A673 (cell line): ENCODE measurements around the gene ZBTB16. TPM values are rescaled to one million over a fixed set of nuclear protein-coding genes. Genes with fewer than 3 reads are reported as not detected.

Experiments
- BruUV-seq: library from RNA; stranded (reverse); fragments of 400-500 nt; replicated peaks from 2 replicates; lab custom pipeline; 2021; lab: Mats Ljungman, UMichigan
- CTCF ChIA-PET: fragments of 300-600 bp; sonication (Branson Sonifier 250); formaldehyde crosslinking; loops from one replicate; lab custom pipeline; 2022; ENCODE audit warnings: antibody characterized with exemption; lab: Charles Lee
- POLR2A ChIA-PET: fragments of 300-600 bp; sonication (Branson Sonifier 250); formaldehyde crosslinking; loops from one replicate; lab custom pipeline; 2022; ENCODE audit warnings: antibody characterized with exemption; ENCODE audit not compliant: low non-redundant PET; lab: Charles Lee
- DNase-seq: peaks from one replicate; pipeline ENCODE4 v3.0.0-alpha.2; 2015; ENCODE audit warnings: low spot score
- H3K27ac ChIP-seq: fragments of 200-600 bp; sonication (generic); 2 replicates; pipeline ENCODE4 v1.5.1; 2016; ENCODE audit warnings: mixed run types, low read depth, mild to moderate bottlenecking, mixed read lengths, antibody characterized with exemption, low read length; ENCODE audit not compliant: poor library complexity, severe bottlenecking
- H3K27me3 ChIP-seq: fragments of 200-600 bp; sonication (generic); replicated peaks from 2 replicates; pipeline ENCODE4 v1.6.1; 2017; ENCODE audit warnings: mixed run types, low read depth, mild to moderate bottlenecking, mixed read lengths, antibody characterized with exemption, low read length; ENCODE audit not compliant: insufficient read depth, poor library complexity
- H3K36me3 ChIP-seq: fragments of 200-600 bp; sonication (generic); 2 replicates; pipeline ENCODE4 v1.6.1; 2016; ENCODE audit warnings: mixed run types, mild to moderate bottlenecking, mixed read lengths, antibody characterized with exemption, low read length; ENCODE audit not compliant: insufficient read depth, poor library complexity, severe bottlenecking
- H3K4me1 ChIP-seq: fragments of 200-600 bp; sonication (generic); 2 replicates; pipeline ENCODE4 v1.6.1; 2017; ENCODE audit warnings: mixed run types, mild to moderate bottlenecking, mixed read lengths, antibody characterized with exemption, low read length; ENCODE audit not compliant: insufficient read depth, poor library complexity, severe bottlenecking
- H3K4me3 ChIP-seq: fragments of 200-600 bp; sonication (generic); 2 replicates; pipeline ENCODE4 v1.5.1; 2016; ENCODE audit warnings: low read depth, mixed run types, mild to moderate bottlenecking, mixed read lengths, low read length; ENCODE audit not compliant: poor library complexity, severe bottlenecking
- H3K9me3 ChIP-seq: fragments of 200-600 bp; sonication (generic); 2 replicates; pipeline ENCODE4 v1.6.1; 2016; ENCODE audit warnings: mixed run types, low read depth, mild to moderate bottlenecking, mixed read lengths, antibody characterized with exemption, low read length; ENCODE audit not compliant: poor library complexity, severe bottlenecking
- EZH2 ChIP-seq: fragments of 200-600 bp; sonication (generic); IDR thresholded peaks from 2 replicates; pipeline ENCODE4 v1.6.1; 2017; ENCODE audit warnings: borderline replicate concordance, low read depth, mild to moderate bottlenecking, mixed read lengths, antibody characterized with exemption, low read length; ENCODE audit not compliant: poor library complexity, severe bottlenecking
- intact Hi-C: fragments of 100-400 bp; cut with micrococcal nuclease; formaldehyde crosslinking; loops from one replicate; pipeline ENCODE4 v1.10.0; 2022; ENCODE audit not compliant: unreplicated experiment
- total RNA-seq: library from RNA; stranded (reverse); gene quantifications from 2 replicates; pipeline ENCODE4 v1.2.3, GENCODE V29; 2021
- TF ChIP-seq, protein P1 (sequence below): fragments of 300-800, 200-600 bp; sonication (generic); conservative IDR thresholded peaks from 2 replicates; pipeline ENCODE4 v1.5.1; 2017; ENCODE audit warnings: low read depth, mild to moderate bottlenecking, antibody characterized with exemption, low read length, moderate library complexity, mixed read lengths

Gene ZBTB16
- total RNA-seq, 1 experiment from 2014 or later, result 12.0 TPM

DNA sequence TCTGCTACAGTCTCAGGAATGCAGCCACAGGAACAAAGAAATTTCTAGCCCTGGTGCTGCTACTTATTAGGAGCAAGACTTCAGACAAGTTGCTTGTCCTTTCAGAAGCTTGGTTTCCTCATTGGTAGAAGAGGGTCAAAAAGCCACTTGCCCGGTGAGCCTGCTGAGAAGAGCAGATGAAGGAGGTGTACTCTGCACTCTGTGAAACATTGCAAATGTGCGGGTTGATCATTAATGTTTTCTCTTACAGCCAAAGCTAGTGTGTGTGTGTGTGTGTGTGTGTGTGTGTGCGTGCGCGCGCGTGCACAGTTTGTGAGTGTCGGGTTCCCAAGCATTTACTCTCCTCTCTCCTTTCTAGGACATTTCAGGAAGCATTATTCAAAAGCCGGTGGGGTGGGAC is 150.4 kb downstream of the ZBTB16 start:
- H3K4me3 ChIP-seq, result no peak overlapping the region
- H3K4me1 ChIP-seq, result no peaks in the 10 kb centered on the region
- no peak for TF ChIP-seq EZH2
- TF ChIP-seq, protein P1, sequence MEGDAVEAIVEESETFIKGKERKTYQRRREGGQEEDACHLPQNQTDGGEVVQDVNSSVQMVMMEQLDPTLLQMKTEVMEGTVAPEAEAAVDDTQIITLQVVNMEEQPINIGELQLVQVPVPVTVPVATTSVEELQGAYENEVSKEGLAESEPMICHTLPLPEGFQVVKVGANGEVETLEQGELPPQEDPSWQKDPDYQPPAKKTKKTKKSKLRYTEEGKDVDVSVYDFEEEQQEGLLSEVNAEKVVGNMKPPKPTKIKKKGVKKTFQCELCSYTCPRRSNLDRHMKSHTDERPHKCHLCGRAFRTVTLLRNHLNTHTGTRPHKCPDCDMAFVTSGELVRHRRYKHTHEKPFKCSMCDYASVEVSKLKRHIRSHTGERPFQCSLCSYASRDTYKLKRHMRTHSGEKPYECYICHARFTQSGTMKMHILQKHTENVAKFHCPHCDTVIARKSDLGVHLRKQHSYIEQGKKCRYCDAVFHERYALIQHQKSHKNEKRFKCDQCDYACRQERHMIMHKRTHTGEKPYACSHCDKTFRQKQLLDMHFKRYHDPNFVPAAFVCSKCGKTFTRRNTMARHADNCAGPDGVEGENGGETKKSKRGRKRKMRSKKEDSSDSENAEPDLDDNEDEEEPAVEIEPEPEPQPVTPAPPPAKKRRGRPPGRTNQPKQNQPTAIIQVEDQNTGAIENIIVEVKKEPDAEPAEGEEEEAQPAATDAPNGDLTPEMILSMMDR, result no peak
- no peaks in the 10 kb centered on the region for H3K9me3 ChIP-seq
- BruUV-seq, result no TSS peak
- H3K27me3 ChIP-seq, result no peaks in the 10 kb centered on the region
- H3K36me3 ChIP-seq, result no peaks in the 10 kb centered on the region
- ChIA-PET POLR2A (no interaction called here), CTCF (no interaction called here)
- DNase-seq, result no peak
- intact Hi-C loops, result no loop called here
- no peak overlapping the region for H3K27ac ChIP-seq

DNA sequence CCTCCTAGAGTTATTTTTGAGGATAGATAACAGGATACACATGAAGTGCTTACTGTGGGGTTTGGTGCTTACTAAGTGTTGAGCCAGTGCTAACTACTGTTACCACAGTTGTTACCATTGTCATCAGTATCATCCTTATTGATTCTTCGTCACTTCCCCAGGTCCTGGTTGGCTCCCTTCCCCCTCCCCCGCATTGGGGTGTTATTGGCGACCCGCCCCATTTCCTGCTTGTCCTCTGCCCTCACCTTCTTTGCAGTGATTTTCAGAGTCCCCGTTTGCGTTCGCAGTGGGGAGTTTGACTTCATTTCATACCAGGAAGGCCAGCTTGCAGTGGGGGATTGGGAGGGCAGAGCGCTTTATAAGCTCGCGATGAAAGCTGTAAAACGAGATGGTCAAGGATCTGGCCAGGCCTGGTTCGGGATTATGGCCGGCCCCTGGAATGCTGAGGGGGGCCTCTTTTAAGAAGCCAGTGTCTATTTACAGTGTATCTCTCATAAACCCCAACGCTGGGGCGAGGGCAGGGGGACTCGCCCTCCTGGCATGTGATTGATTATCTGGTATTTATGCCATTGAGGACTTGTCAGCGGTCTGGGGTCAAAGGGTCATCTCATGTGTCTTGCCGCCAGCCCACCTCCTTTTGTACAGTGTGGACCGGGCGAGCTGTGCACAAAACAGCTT is 152.1 kb downstream of the ZBTB16 start:
- BruUV-seq, result no TSS peak
- Histone ChIP-seq H3K4me3 (no peak overlapping the region), H3K9me3 (no peaks in the 10 kb centered on the region), H3K27ac (no peak overlapping the region), H3K4me1 (no peaks in the 10 kb centered on the region), H3K27me3 (no peaks in the 10 kb centered on the region), H3K36me3 (no peaks in the 10 kb centered on the region)
- intact Hi-C loops, result no loop called here
- TF ChIP-seq, protein P1, result no peak
- TF ChIP-seq EZH2, result no peak
- ChIA-PET CTCF (interaction anchor here (0.7 kb wide), 1 partner anchor 42 kb away, joined by 4 read pairs; no protein-coding TSS in a partner anchor), POLR2A (interaction anchor here (0.6 kb wide), 1 partner anchor 542 kb away, joined by 4 read pairs; no protein-coding TSS in a partner anchor)
- DNase-seq, result no peak

DNA sequence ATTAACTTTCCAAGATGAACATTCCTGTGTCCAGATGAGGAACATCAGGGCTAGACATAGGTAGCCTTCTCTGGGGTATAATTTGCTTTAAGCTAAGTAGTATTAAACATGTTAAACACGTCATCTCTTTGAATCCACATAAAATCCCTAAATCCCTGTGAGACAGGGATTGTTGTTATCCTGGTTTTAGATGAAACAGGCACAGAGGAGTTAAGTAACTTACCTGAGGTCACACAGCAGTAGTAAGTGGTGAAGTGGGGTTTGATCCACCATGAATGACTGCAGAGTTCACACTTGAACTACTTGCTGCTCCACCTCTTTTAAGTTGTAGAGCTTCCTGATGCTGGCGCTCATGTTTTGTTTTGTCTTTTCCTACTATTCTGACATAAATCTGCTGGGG is 154.1 kb downstream of the ZBTB16 start:
- POLR2A ChIA-PET, result no interaction called here
- DNase-seq, result no peak
- Histone ChIP-seq H3K4me1 (no peaks in the 10 kb centered on the region), H3K27me3 (no peaks in the 10 kb centered on the region), H3K4me3 (no peak overlapping the region), H3K36me3 (no peaks in the 10 kb centered on the region), H3K9me3 (no peaks in the 10 kb centered on the region), H3K27ac (no peak overlapping the region)
- CTCF ChIA-PET, result no interaction called here
- intact Hi-C loops, result no loop called here
- BruUV-seq, result no TSS peak
- TF ChIP-seq EZH2, result no peak
- TF ChIP-seq, protein P1, result no peak
